Vagina (tissue), 2 donors: ENCODE results near the gene STAT2.

Experiments used
- CTCF ChIP-seq, 3 experiments: fragments of 450-650 bp in 2 of 3; fragments of 200-600 bp in 1 of 3; sonication (generic) in 1 of 3; IDR thresholded peaks; one replicate each; pipeline ENCODE4 v1.5.1; 2017 to 2019; ENCODE audit warnings: antibody characterized with exemption in 3 of 3, mild to moderate bottlenecking in 2 of 3, moderate library complexity in 2 of 3
- POLR2A ChIP-seq, 2 donors: fragments of 450-650 bp; IDR thresholded peaks; one replicate each; pipeline ENCODE4 v1.6.1; 2017; ENCODE audit warnings: antibody characterized with exemption in 2 of 2, mild to moderate bottlenecking in 2 of 2, moderate library complexity in 2 of 2
- POLR2AphosphoS5 ChIP-seq, 2 donors: sonication (generic); formaldehyde crosslinking; IDR thresholded peaks; one replicate each; pipeline ENCODE4 v1.9.0; 2017; ENCODE audit warnings: antibody characterized with exemption in 2 of 2, mild to moderate bottlenecking in 2 of 2, low read depth in 1 of 2; ENCODE audit not compliant: insufficient read depth in 1 of 2

GRCh38 chr12:56299853-56300643, 59.9 kb downstream of the STAT2 start, which contains the start of gene CS:
- no peak for TF ChIP-seq CTCF (IDR thresholded peaks at IDR 0.05)
- peak in 1 of 2 donors; percentile 46 for TF ChIP-seq POLR2A (IDR thresholded peaks at IDR 0.05)
- TF ChIP-seq POLR2AphosphoS5 (IDR thresholded peaks at IDR 0.05; ENCODE audit: insufficient read depth in 1 of 2, low read depth in 1 of 2), result peak; percentile 94
